K562 (cell line): ENCODE data around the gene PFKP. TPM values are rescaled to one million over a fixed set of nuclear protein-coding genes. Genes with fewer than 3 reads are reported as not detected.

Experiments
- ATAC-seq: fragments of 200-7000 bp; cut with Tn5 transposase; 3 replicates; pipeline ENCODE4 v1.9.1; 2020; ENCODE audit warnings: moderate library complexity
- BruUV-seq: library from RNA; stranded (reverse); fragments of 400-500 nt; replicated peaks from 2 replicates; lab custom pipeline; 2021; lab: Mats Ljungman, UMichigan
- CTCF ChIA-PET: fragments of 300-600 bp; formaldehyde crosslinking; extraction: SDS; loops from one replicate; lab custom pipeline; 2021; ENCODE audit warnings: low intra/inter-chr PET ratio; lab: Yijun Ruan, JAX
- POLR2A ChIA-PET: fragments of 300-600, 350-650 bp; sonication (Branson Sonifier 250); formaldehyde crosslinking; extraction: SDS; loops from one replicate; lab custom pipeline; 2021; ENCODE audit warnings: antibody characterized with exemption, inconsistent platforms; lab: Yijun Ruan, JAX
- DNase-seq, 4 experiments: peaks; one replicate each; pipeline versions ENCODE4 v3.0.0 to v3.0.0-alpha.2; 2011 to 2018; ENCODE audit warnings: low spot score in 3 of 4, mixed read lengths in 3 of 4; ENCODE audit errors: extremely low read depth in 1 of 4
- FAIRE-seq: peaks from 2 replicates; lab custom pipeline; 2011; peaks lifted over from hg19 to GRCh38; lab: Jason Lieb, UNC
- H2AFZ ChIP-seq: 2 replicates; pipeline ENCODE4 v1.6.0; 2011; ENCODE audit warnings: low read depth, low read length, control low read depth, inconsistent platforms
- H3K27ac ChIP-seq: fragments of 200-600 bp; 3 replicates; pipeline ENCODE4 v1.8.0; 2011; ENCODE audit warnings: low read depth, mild to moderate bottlenecking, control low read depth, inconsistent platforms, low read length, moderate library complexity, mixed read lengths; ENCODE audit errors: extremely low read depth
- H3K27me3 ChIP-seq, 2 experiments: fragments of 300-600 bp in 1 of 2; 2 replicates in 1 of 2; 3 replicates in 1 of 2; pipeline versions ENCODE4 v1.6.0 to v1.8.0; 2011; ENCODE audit warnings: inconsistent platforms in 2 of 2, low read length in 2 of 2, mild to moderate bottlenecking in 1 of 2, mixed read lengths in 1 of 2, moderate library complexity in 1 of 2; ENCODE audit not compliant: control insufficient read depth in 2 of 2, insufficient read depth in 2 of 2
- H3K36me3 ChIP-seq: fragments of 300-600 bp; 3 replicates; pipeline ENCODE4 v1.8.0; 2011; ENCODE audit warnings: mild to moderate bottlenecking, low read length, inconsistent platforms; ENCODE audit not compliant: control insufficient read depth, insufficient read depth
- H3K4me1 ChIP-seq, 2 experiments: fragments of 200-600 bp in 1 of 2; replicated peaks in 1 of 2; 2 replicates in 1 of 2; 3 replicates in 1 of 2; pipeline versions ENCODE4 v1.5.1 to v1.8.0; 2011; ENCODE audit warnings: inconsistent platforms in 2 of 2, low read length in 2 of 2, mild to moderate bottlenecking in 1 of 2, mixed read lengths in 1 of 2, moderate library complexity in 1 of 2; ENCODE audit not compliant: control insufficient read depth in 2 of 2, insufficient read depth in 2 of 2
- H3K4me2 ChIP-seq: 2 replicates; pipeline ENCODE4 v1.6.1; 2011; ENCODE audit warnings: low read length, control low read depth, inconsistent platforms, mixed read lengths; ENCODE audit not compliant: insufficient read depth
- H3K4me3 ChIP-seq: fragments of 200-600 bp; sonication (generic), shearing (Covaris generic); 2 replicates; pipeline ENCODE4 v1.5.1; 2016; ENCODE audit warnings: control low read depth, inconsistent platforms
- H3K79me2 ChIP-seq: fragments of 200-600 bp; 3 replicates; pipeline ENCODE4 v1.8.0; 2011; ENCODE audit warnings: low read length, inconsistent platforms; ENCODE audit not compliant: control insufficient read depth, insufficient read depth
- H3K9ac ChIP-seq, 2 experiments: 2 replicates each; pipeline versions ENCODE4 v1.6.0 to v1.6.1; 2011; ENCODE audit warnings: low read depth in 2 of 2, low read length in 2 of 2, control low read depth in 1 of 2, inconsistent platforms in 1 of 2, mild to moderate bottlenecking in 1 of 2, mixed read lengths in 1 of 2; ENCODE audit not compliant: insufficient read depth in 1 of 2
- H3K9me1 ChIP-seq: one replicate; pipeline ENCODE4 v1.6.0; 2011; ENCODE audit warnings: inconsistent platforms, mild to moderate bottlenecking, low read length, moderate library complexity; ENCODE audit not compliant: control insufficient read depth, insufficient read depth
- H3K9me3 ChIP-seq: replicated peaks from 2 replicates; pipeline ENCODE4 v1.5.1; 2011; ENCODE audit warnings: low read depth, low read length, inconsistent platforms; ENCODE audit not compliant: control insufficient read depth, insufficient read depth
- H4K20me1 ChIP-seq: replicated peaks from 2 replicates; pipeline ENCODE4 v1.6.1; 2011; ENCODE audit warnings: low read length, inconsistent platforms, mixed read lengths; ENCODE audit not compliant: control insufficient read depth, insufficient read depth
- ARID3B ChIP-seq: fragments of 250-450 bp; sonication (Bioruptor Pico); IDR thresholded peaks from 2 replicates; pipeline ENCODE4 v1.4.0; 2020; ENCODE audit warnings: borderline replicate concordance
- BCOR ChIP-seq: fragments of 450-650 bp; IDR thresholded peaks from 2 replicates; pipeline ENCODE4 v1.6.1; 2016
- CBX5 ChIP-seq: IDR thresholded peaks from 2 replicates; pipeline ENCODE4 v1.6.1; 2014; ENCODE audit warnings: low read depth, borderline replicate concordance
- E2F4 ChIP-seq: sonication (generic); formaldehyde crosslinking; IDR thresholded peaks from 2 replicates; pipeline ENCODE4 v1.8.0; 2022; ENCODE audit warnings: mild to moderate bottlenecking, low read depth, missing genetic modification reagents
- HIVEP1 ChIP-seq: fragments of 250-450 bp; sonication (Bioruptor Pico); IDR thresholded peaks from 2 replicates; pipeline ENCODE4 v1.4.0; 2020; ENCODE audit warnings: mild to moderate bottlenecking
- KDM2B ChIP-seq: fragments of 250-450 bp; sonication (Bioruptor Pico); IDR thresholded peaks from 2 replicates; pipeline ENCODE4 v1.8.0; 2021; ENCODE audit warnings: mild to moderate bottlenecking, moderate library complexity
- MNT ChIP-seq, 2 experiments: fragments of 450-650 bp; conservative IDR thresholded peaks; 2 replicates each; pipeline ENCODE4 v1.6.1; 2017; ENCODE audit warnings: mild to moderate bottlenecking in 2 of 2, moderate library complexity in 2 of 2
- PATZ1 ChIP-seq: fragments of 250-450 bp; sonication (Bioruptor Pico); IDR thresholded peaks from 2 replicates; pipeline ENCODE4 v1.5.0; 2020; ENCODE audit warnings: mild to moderate bottlenecking, borderline replicate concordance
- PHF8 ChIP-seq: fragments of 200-600 bp; sonication (generic); IDR thresholded peaks from 2 replicates; pipeline ENCODE4 v1.6.1; 2012; ENCODE audit warnings: mixed run types, mild to moderate bottlenecking, inconsistent platforms, low read length, moderate library complexity, borderline replicate concordance
- PTRF ChIP-seq: fragments of 450-650 bp; IDR thresholded peaks from 2 replicates; pipeline ENCODE4 v1.6.1; 2016; ENCODE audit warnings: mild to moderate bottlenecking, missing genetic modification characterization, missing compliant biosample characterization
- STAG1 ChIP-seq: sonication (generic); formaldehyde crosslinking; IDR thresholded peaks from 2 replicates; pipeline ENCODE4 v1.5.0; 2020; ENCODE audit warnings: missing genetic modification reagents, borderline replicate concordance
- TAF15 ChIP-seq: fragments of 200-400 bp; formaldehyde crosslinking; IDR thresholded peaks from 2 replicates; pipeline ENCODE4 v1.6.1; 2017; ENCODE audit warnings: mild to moderate bottlenecking, low read depth, low read length, moderate library complexity
- TCF3 ChIP-seq: sonication (generic); formaldehyde crosslinking; IDR thresholded peaks from 2 replicates; pipeline ENCODE4 v1.4.0; 2020; ENCODE audit warnings: mild to moderate bottlenecking, missing genetic modification reagents
- ZNF23 ChIP-seq: fragments of 250-450 bp; sonication (Bioruptor Pico); IDR thresholded peaks from 2 replicates; pipeline ENCODE4 v1.4.0; 2020; ENCODE audit warnings: mild to moderate bottlenecking
- WGBS: fragments of 100-300 bp; shearing (Covaris generic); methylation state at CpG from one replicate; pipeline ENCODE4 v1.1.6; 2016; ENCODE audit warnings: low coverage, mixed read lengths; ENCODE audit not compliant: insufficient coverage; ENCODE audit errors: missing lambda C conversion rate; 5-methylcytosine and 5-hydroxymethylcytosine counted together
- in situ Hi-C: fragments of 300-500 bp; cut with MboI; formaldehyde crosslinking; loops from 4 replicates; pipeline ENCODE4 v1.15.0; 2018; ENCODE audit warnings: inconsistent platforms, mixed read lengths
- intact Hi-C: fragments of 100-400 bp; cut with micrococcal nuclease; formaldehyde crosslinking; loops from 2 replicates; pipeline ENCODE4 v1.14.2; 2022
- polyA plus RNA-seq, 8 experiments: library from polyadenylated mRNA; depleted of rRNA in 4 of 8; stranded (reverse) in 5 of 8; unstranded in 3 of 8; fragments of >200 nt; fragmentation: Nextera tagmentation in 2 of 8; fragmentation: Illumina TruSeq in 1 of 8; extraction: Ambion mirVana in 2 of 8; extraction: Trizol in 1 of 8; gene quantifications; 2 replicates each; pipeline versions ENCODE4 v1.2.1 to v1.2.3, GENCODE V29; 2011 to 2014; ENCODE audit warnings: inconsistent platforms in 1 of 8, missing spikeins in 1 of 8
- total RNA-seq, 7 experiments: library from RNA; depleted of rRNA in 6 of 7; stranded (reverse); fragments of >200 nt in 6 of 7; fragmentation: Illumina TruSeq in 2 of 7; extraction: Trizol in 2 of 7; gene quantifications; 2 replicates each; pipeline versions ENCODE4 v1.2.1 to v1.2.3, GENCODE V29; 2011 to 2021; ENCODE audit warnings: low replicate concordance in 1 of 7

PFKP gene
- total and polyA plus RNA-seq, 9 of the 15 experiments (the other 6 are each of a cell fraction or from before 2014, with no cell fraction given), result 23.5 to 116 (median 62.1) TPM

GRCh38 chr10:3043512-3044368 lies 23.6 kb upstream of the PFKP start:
- H3K9ac ChIP-seq, result 0 out of 4 replicates have a peak overlapping the region, but pooled peaks of 1 of the 2 experiments have one; percentile 14
- H3K4me2 ChIP-seq, result peak overlapping the region; percentile 39; the same call in 1 of the 2 replicates
- peak overlapping the region; percentile 60 for H2AFZ ChIP-seq
- WGBS, result 3% methylated on average over 16 of the region's 16 CpGs
- BruUV-seq, result no TSS peak
- in situ Hi-C loops, result no loop called here
- ChIA-PET CTCF (interaction anchor here (0.7 to 1.2 kb wide), 3 partner anchors 65 to 205 kb away, joined by 3 to 12 read pairs (median 4); no protein-coding TSS in a partner anchor), POLR2A (interaction anchor here (0.6 kb wide), 1 partner anchor 72 kb away, joined by 3 read pairs; no protein-coding TSS in a partner anchor)
- no peaks in the 10 kb centered on the region for H3K9me3 ChIP-seq
- DNase-seq (peak; percentile 52 to 82 (median 66)), FAIRE-seq (peak; percentile 90), ATAC-seq (peak; percentile 84)
- no peak overlapping the region for H3K4me3 ChIP-seq
- intact Hi-C loops, result loop anchor here (1.0 kb wide), 2 partner anchors 115 to 204 kb away; no protein-coding TSS in a partner anchor
- H3K27ac ChIP-seq, result no peak overlapping the region; the same call in 2 of the 3 replicates
- H3K4me1 ChIP-seq, result peaks cover 12 to 18% of the 10 kb centered on the region in 2 experiments
- no peaks in the 10 kb centered on the region for H3K9me1 ChIP-seq
- no peaks in the 10 kb centered on the region; a peak in 1 of 5 replicates for H3K27me3 ChIP-seq
- no peaks in the 10 kb centered on the region for H3K36me3 ChIP-seq
- H3K79me2 ChIP-seq, result no peaks in the 10 kb centered on the region
- no peaks in the 10 kb centered on the region for H4K20me1 ChIP-seq
- TF ChIP-seq PHF8 (no peak), PTRF (tag) (no peak), TAF15 (no peak), E2F4 (CRISPR knock-in tag) (no peak), TCF3 (CRISPR knock-in tag) (no peak), STAG1 (peak; percentile 27; the same call in 1 of the 2 replicates), HIVEP1 (no peak), ZNF23 (CRISPR knock-in tag) (no peak), BCOR (0 out of 2 replicates have a peak, but pooled peaks have one; percentile 11), KDM2B (CRISPR knock-in tag) (no peak), MNT (conservative IDR thresholded peaks at IDR 0.05) (no peak; a peak in 1 of 4 replicates), CBX5 (no peak), PATZ1 (CRISPR knock-in tag) (no peak), ARID3B (CRISPR knock-in tag) (no peak)
